ENCODE data around the gene NPDC1.

NPDC1 gene

GRCh38 chr9:137048655-137049543, 2.9 kb upstream of the NPDC1 start:
- TF ChIP-seq CTCF (IDR thresholded peaks at IDR 0.05; ENCODE audit: low read depth, low read length) = no peak
- no peak for DNase-seq (ENCODE audit: extremely low read depth, low read depth)

- DNase-seq (ENCODE audit: extremely low read depth, low read depth) = no peak
- no peak for TF ChIP-seq CTCF (IDR thresholded peaks at IDR 0.05; ENCODE audit: low read depth, low read length)
These were observed 486 bp downstream of the NPDC1 start for GRCh38 chr9:137045294-137046087.

- TF ChIP-seq CTCF (IDR thresholded peaks at IDR 0.05; ENCODE audit: low read depth, low read length) = no peak
- DNase-seq (ENCODE audit: extremely low read depth, low read depth) = no peak
These were observed 1.3 kb downstream of the NPDC1 start for GRCh38 chr9:137044502-137045177.

GRCh38 chr9:137044037-137044436, 1.9 kb downstream of the NPDC1 start:
- no peak for TF ChIP-seq CTCF (IDR thresholded peaks at IDR 0.05; ENCODE audit: low read depth, low read length)
- DNase-seq (ENCODE audit: extremely low read depth, low read depth) = no peak

- TF ChIP-seq CTCF (IDR thresholded peaks at IDR 0.05; ENCODE audit: low read depth, low read length) = no peak
- no peak for DNase-seq (ENCODE audit: extremely low read depth, low read depth)
These were observed 2.9 kb downstream of the NPDC1 start for GRCh38 chr9:137042751-137043727.

GRCh38 chr9:137041124-137041523, 4.9 kb downstream of the NPDC1 start:
- no peak for TF ChIP-seq CTCF (IDR thresholded peaks at IDR 0.05; ENCODE audit: low read depth, low read length)
- DNase-seq (ENCODE audit: extremely low read depth, low read depth) = no peak

Data from AG09319 (cell line).